UCSD-AML1 (cell line): ENCODE data around the gene BCAS1.

ENCODE experiments used
- DNase-seq: peaks from one replicate; lab custom pipeline; 2025; ENCODE audit not compliant: unreplicated experiment; lab: John Stamatoyannopoulos, UW

The BCAS1 gene

GRCh38 chr20:54079652-54080051, 9.3 kb upstream of the BCAS1 start:
- no peak for DNase-seq

- peak; percentile 79 for DNase-seq
Measured at GRCh38 chr20:54078296-54078984, 8.0 kb upstream of the BCAS1 start.

DNA sequence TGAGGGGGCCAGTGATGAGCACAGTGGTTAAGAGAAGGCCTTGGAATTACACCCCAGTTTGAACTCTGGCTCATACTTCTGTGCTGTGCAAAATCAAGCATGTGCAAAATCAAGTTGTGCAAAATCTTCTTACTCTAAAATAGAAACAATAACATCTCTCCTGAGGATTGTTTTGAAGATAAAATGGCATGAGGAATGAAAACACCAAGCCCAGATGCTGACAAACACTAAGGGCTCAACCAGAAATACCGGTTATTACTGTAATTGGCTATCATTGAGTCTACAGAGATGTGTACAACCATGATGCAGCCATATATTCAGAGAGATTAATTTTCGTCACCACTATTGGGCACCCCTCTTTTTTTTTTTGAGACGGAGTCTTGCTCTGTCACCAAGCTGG, 5.9 kb upstream of the BCAS1 start:
- no peak for DNase-seq

DNA sequence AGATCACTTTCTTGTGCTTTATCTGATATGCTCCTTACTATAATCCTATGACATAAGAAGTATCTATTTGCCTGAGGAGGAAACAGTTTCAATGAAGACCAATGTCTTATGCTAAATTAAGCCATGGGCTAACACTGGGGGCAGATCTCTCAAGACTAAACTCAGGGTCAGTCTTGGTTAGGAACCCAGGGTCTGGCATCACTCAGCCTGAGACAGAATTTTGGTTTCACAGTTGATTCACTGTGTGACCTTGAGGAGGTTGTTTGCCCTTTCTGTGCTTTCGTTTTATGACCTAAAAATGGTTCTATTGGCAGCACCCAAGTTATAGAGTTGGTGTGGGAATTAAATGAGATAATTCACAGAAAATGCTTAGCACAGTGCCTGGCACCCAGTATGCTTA, 4.9 kb upstream of the BCAS1 start:
- DNase-seq = no peak

DNA sequence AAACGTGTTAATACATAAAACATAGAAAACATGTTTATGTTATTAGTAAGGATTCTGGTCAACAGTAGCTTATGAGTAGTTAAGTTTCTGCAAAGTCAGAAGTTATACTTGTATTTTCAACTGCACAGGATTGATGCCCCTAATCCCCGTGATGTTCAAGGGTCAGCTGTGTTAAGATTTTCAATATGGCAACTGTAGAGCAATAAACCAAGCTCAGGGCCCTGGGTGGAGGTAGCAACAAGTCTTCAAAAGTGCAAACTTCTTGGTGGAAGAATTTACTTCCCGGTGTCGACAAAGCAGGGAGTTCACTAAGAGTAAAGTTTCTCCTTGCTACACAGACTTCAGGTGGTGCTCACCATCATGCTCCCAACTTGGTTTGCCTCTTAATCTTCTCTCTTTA, 4.1 kb upstream of the BCAS1 start:
- no peak for DNase-seq

DNA sequence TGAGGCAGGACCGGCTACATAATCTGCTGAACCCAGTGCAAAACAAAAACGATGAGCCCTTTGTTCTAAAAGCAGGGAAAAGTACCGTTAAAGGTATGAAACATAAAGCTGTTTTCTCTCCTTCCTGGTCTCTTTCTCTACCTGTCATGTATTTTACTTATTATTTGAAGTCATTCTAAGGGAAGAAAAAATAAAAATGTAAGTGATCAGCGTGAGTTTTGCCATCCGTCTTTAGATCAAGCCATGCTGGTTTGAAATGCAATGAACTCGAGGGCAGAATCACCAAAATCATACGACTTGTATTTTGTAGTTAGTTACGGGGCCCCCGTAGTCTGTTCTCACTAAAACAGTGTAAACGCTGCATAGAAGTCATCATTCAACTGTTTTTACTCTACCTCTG, 2.9 kb upstream of the BCAS1 start:
- no peak for DNase-seq

DNA sequence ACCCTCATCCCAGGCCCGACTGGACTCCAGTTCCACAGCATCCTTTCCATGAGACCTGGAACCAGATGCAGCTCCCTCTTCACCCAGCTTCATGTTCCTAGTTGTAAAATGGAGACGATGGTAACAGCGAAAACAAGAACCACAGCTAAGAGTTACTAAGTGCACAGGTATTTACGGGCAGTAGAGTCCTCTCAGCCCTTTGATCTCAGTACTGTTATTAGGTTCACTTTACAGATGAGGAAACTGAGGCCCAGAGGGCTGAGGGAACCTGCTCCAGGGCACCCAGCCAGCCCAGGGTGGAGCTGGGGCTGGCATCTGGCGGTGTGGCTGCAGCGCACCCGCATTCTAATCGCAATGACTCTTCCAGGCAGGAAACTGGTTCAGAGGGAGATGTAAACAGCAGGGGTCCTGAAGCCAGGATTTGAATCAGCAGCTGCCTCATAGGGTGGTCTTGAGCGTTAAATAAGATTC, 858 bp downstream of the BCAS1 start:
- DNase-seq = no peak

GRCh38 chr20:54068966-54069365, 1.4 kb downstream of the BCAS1 start:
- no peak for DNase-seq

- DNase-seq = no peak
Measured at GRCh38 chr20:54068495-54068894, 1.9 kb downstream of the BCAS1 start.

DNA sequence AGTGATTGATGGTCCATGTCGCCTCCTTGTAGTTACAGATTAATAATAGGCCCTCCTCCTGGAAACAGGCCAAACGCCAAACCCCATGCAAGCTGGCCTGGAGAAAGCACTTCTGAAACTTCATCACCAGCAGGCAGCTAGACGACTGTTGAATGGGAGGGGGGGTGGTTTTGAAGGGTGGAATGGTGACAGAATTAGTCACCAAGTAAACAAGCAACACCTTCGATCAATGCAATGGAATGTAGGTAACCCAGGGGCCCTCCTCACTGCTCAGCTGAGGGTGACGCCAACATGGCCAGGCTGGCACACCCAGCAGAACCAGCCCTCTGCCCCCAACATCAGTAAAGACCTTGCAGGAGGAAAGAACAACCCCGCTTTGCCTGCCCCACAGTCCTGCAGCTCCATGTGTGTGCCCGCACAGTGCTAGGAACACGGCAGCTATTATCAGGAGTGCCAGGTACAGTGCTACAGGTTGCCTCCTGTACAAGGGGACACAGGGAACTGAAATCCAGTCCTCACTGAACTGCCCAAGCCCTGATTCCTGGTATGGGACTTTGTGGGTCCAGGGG, 2.7 kb downstream of the BCAS1 start:
- DNase-seq = no peak

GRCh38 chr20:54065601-54066038, 4.8 kb downstream of the BCAS1 start:
- DNase-seq = no peak

DNA sequence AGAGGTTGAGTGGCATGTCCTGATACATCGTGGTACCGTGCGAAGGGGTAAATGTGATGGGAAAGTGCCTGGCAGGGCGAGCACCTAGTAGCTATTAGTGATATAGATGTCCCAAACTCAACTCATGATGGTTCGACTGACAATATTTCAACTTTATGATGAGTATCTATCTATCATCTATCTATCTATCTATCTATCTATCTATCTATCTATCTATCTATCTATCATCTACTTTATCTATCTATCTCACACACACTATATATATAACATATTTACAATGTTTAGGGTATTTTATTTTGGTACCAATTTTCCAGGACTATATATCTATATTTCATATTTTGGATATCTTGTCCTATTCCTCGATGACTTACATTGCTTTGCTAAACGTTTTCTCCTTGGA, 5.5 kb downstream of the BCAS1 start:
- no peak for DNase-seq

DNA sequence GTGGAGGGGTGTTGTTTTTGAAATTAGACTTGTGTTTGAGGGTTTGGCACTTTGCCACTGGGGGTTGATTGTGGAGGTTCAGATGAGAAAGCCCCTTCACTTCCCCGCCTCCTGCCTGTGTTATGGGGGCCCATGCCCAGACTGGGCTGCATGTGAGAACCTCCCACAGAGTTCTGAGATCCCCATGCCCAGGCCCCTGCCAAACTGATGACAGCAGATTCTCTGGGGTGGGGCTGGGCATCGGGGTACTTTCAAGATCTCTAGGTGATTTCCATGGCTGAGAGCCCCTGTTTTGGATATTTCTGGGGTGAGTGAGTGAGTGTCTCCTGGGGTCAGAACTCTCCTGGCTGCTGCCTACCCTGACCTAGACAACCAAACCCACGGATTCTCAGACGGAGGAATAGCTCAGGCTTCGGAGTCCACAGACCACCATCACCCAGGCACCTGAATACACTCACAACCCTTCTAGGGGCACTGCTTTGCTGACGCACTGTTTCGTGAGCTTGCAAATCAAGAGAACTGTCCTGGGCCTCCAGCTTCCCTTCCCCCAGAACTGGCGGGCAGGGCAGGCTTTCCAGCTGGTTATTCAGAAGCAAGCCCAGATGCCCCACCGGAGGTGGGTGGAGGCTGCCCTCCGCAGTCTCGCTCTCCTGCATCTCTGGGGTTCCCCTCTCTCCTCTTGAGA, 6.3 kb downstream of the BCAS1 start:
- DNase-seq = no peak

GRCh38 chr20:54063580-54063979, 6.8 kb downstream of the BCAS1 start:
- no peak for DNase-seq

GRCh38 chr20:54062812-54063280, 7.5 kb downstream of the BCAS1 start:
- no peak for DNase-seq

- DNase-seq = no peak
Measured at GRCh38 chr20:54061101-54061881, 9.1 kb downstream of the BCAS1 start.

DNA sequence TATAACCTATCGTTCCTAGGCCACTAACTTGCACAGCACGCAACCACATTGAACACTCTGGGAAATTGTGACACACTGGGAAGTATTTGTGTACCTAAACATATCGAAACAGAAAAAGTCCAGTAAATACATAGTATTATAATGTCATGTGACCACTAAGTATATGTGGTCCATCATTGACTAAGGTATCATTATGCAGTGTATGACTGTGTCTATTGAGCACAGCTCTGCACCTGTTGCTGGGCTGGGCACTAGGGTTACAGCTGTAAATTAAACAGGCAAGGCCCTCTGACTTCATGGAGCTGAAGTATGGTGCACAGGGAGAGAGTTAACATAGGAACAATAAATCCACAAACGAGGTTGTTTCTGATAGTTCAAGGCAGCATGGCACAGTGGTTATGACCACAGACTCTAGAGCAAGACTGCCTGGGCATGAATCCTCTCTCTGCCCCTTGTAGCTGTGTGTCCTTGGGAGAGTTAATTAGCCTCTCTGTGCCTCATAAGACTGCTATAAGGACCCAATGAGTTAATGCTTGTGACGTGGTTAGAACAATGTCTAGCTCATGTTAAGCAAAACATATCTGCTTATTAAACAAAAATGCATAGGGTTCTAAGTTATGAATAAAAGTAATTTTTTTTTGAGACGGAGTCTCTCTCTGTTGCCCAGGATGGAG, 10.6 kb downstream of the BCAS1 start:
- DNase-seq = no peak

DNA sequence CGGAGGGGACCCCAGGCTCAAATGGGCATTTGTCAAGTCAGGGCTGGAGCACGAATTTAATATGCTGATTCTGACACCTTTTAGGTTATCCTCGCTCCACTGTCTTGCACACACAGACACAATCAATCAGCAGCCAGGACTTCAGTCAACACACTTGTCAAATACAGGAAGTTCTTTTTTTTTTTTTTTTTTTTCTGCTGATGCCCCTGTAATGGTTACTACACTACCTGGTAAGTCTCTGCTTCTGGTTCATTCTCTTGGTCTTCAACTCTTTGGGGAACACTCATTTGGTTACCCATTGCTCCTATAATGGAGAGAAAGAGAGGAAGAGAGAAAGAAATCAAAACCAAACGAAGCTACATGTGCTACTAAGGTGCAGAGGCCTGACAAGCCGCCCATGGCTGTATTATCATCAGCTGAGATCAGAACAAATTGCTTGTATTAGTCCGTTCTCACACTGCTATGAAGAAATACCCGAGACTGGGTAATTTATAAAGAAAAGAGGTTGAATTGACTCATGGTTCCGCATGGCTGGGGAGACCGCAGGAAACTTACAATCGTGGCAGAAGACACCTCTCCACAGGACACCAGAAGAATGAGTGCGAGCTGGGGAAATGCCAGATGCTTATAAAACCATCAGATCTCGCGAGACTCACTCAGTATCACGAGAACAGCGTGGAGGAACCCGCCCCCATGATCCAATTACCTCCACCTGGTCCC, 11.8 kb downstream of the BCAS1 start:
- no peak for DNase-seq

- DNase-seq = no peak
Measured at GRCh38 chr20:54056762-54057639, 13.4 kb downstream of the BCAS1 start.
